A549 (cell line): Measurements from ENCODE around the gene E2F1.

ENCODE experiments used
- CTCF ChIP-seq: fragments of >200 bp; sonication (Bioruptor Twin); formaldehyde crosslinking; IDR thresholded peaks from 3 replicates; pipeline ENCODE4 v1.5.1; 2016
- EP300 ChIP-seq, 2 experiments: fragments of >200 bp; sonication (Bioruptor Twin); formaldehyde crosslinking; IDR thresholded peaks; 2 replicates in 1 of 2; 3 replicates in 1 of 2; pipeline ENCODE4 v1.6.1; 2016 to 2017
- FOSB ChIP-seq: fragments of 250-450 bp; sonication (Bioruptor Pico); IDR thresholded peaks from 2 replicates; pipeline ENCODE4 v1.5.0; 2020; ENCODE audit warnings: mild to moderate bottlenecking, moderate library complexity
- MAX ChIP-seq: IDR thresholded peaks from 2 replicates; pipeline ENCODE4 v1.6.1; 2012
- RAD21 ChIP-seq, 2 experiments: fragments of >200 bp in 1 of 2; sonication (Bioruptor Twin) in 1 of 2; formaldehyde crosslinking in 1 of 2; IDR thresholded peaks in 1 of 2; conservative IDR thresholded peaks in 1 of 2; 2 replicates in 1 of 2; 3 replicates in 1 of 2; pipeline ENCODE4 v1.6.1; 2012 to 2018; ENCODE audit warnings: inconsistent platforms in 1 of 2

DNA sequence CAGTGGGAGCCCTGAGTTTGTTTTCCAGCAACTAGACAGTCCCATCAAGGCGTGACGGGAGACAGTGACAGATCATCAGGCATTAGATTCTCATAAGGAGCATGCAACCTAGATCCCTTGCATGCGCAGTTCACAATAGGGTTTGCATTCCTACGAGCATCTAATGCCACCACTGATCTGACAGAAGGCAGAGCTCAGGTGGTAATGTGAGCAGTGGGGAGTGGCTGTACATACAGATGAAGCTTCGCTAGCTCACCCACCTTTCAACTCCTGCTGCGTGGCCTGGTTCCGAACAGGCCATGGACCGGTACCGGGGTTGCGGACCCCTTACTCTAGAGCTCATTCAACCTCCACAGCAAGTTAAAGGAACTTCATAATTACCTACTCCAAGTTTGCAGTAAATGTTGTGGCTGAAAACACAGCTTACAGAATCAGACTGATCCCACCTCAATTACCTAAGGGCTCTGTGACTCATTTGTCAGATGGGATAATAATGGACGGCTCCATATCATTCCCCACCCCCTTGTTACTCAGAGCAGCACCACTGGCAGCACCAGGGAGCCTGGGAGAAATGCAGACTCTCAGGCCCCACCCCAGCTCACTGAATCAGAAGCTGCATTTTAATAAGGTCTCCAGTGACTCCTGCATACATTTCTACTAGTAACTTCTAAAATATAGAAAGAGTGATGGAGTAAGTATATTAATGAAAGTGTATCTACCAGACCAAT, 18.2 kb upstream of the E2F1 start:
- no peak for TF ChIP-seq CTCF
- no peak for TF ChIP-seq EP300 (IDR thresholded peaks at IDR 0.05)
- TF ChIP-seq FOSB (CRISPR knock-in tag), result no peak
- no peak for TF ChIP-seq RAD21 (conservative IDR thresholded peaks at IDR 0.05 in 1 of 2, IDR thresholded peaks at IDR 0.05 in 1 of 2)
- TF ChIP-seq MAX, result no peak
